Lung microvascular endothelial cell (primary cell): ENCODE data around the gene BCAS3. TPM values are rescaled to one million over a fixed set of nuclear protein-coding genes. Genes with fewer than 3 reads are reported as not detected.
"Not testable (repeated sequence)": the region's sequence is repeated elsewhere in the genome, so short reads cannot be mapped to it uniquely, and the experiment has no call there.

Source experiments
- DNase-seq, 2 donors: peaks; one replicate each; pipeline versions ENCODE4 v3.0.0 to v3.0.0-alpha.2; 2010; ENCODE audit warnings: low read depth in 2 of 2
- total RNA-seq: library from RNA; depleted of rRNA; stranded (reverse); fragments of >200 nt; gene quantifications from 2 replicates; pipeline ENCODE4 v1.2.1, GENCODE V29; 2014

Gene BCAS3
- total RNA-seq, 1 donor from 2014 or later = 17.9 TPM

- no peak for DNase-seq
These were observed 256.1 kb downstream of the BCAS3 start for GRCh38 chr17:60933739-60934138.

- no peak for DNase-seq
These were observed 257.1 kb downstream of the BCAS3 start for GRCh38 chr17:60934723-60935122.

- DNase-seq = not testable (repeated sequence)
These were observed 258.3 kb downstream of the BCAS3 start for GRCh38 chr17:60935991-60936390.

GRCh38 chr17:60939318-60939717, 261.7 kb downstream of the BCAS3 start:
- DNase-seq = no peak

- DNase-seq = peak in 1 of 2 donors; percentile 97
These were observed 263.4 kb downstream of the BCAS3 start for GRCh38 chr17:60941028-60941427.

GRCh38 chr17:60941571-60941970, 263.9 kb downstream of the BCAS3 start:
- DNase-seq = no peak

- DNase-seq = no peak
These were observed 267.1 kb downstream of the BCAS3 start for GRCh38 chr17:60944751-60945150.

- no peak for DNase-seq
These were observed 269.4 kb downstream of the BCAS3 start for GRCh38 chr17:60947100-60947499.

- DNase-seq = no peak
These were observed 269.9 kb downstream of the BCAS3 start for GRCh38 chr17:60947543-60947942.

- no peak for DNase-seq
These were observed 275.1 kb downstream of the BCAS3 start for GRCh38 chr17:60952747-60953146.

- peak in 1 of 2 donors; percentile 61 for DNase-seq
These were observed 281.4 kb downstream of the BCAS3 start for GRCh38 chr17:60959011-60959410.

GRCh38 chr17:60959696-60960095, 282.0 kb downstream of the BCAS3 start:
- peak in 1 of 2 donors; percentile 37 for DNase-seq

GRCh38 chr17:60960398-60961065, 282.9 kb downstream of the BCAS3 start:
- no peak for DNase-seq

GRCh38 chr17:60964160-60964559, 286.5 kb downstream of the BCAS3 start:
- DNase-seq = no peak

GRCh38 chr17:60968266-60968665, 290.6 kb downstream of the BCAS3 start:
- no peak for DNase-seq

- no peak for DNase-seq
These were observed 291.9 kb downstream of the BCAS3 start for GRCh38 chr17:60969500-60970037.

GRCh38 chr17:60970741-60971140, 293.1 kb downstream of the BCAS3 start:
- DNase-seq = no peak

- peak; percentile 68 to 73 for DNase-seq
These were observed 294.1 kb downstream of the BCAS3 start for GRCh38 chr17:60971515-60972369.

- DNase-seq = not testable (repeated sequence)
These were observed 299.2 kb downstream of the BCAS3 start for GRCh38 chr17:60976861-60977260.

GRCh38 chr17:60989379-60989778, 311.7 kb downstream of the BCAS3 start:
- DNase-seq = no peak

GRCh38 chr17:60989846-60990245, 312.2 kb downstream of the BCAS3 start:
- DNase-seq = no peak

- peak; percentile 5 to 11 for DNase-seq
These were observed 315.8 kb downstream of the BCAS3 start for GRCh38 chr17:60993497-60993896.
